Mesenchymal stem cell (in vitro differentiated cells and primary cell): ENCODE results near the gene CDRT15.
"Not testable (repeated sequence)": the region's sequence is repeated elsewhere in the genome, so short reads cannot be mapped to it uniquely, and the experiment has no call there.

Experiments used
- DNase-seq: peaks from one replicate; pipeline ENCODE4 v3.0.0-alpha.2; 2013
- H2AFZ ChIP-seq: one replicate; pipeline ENCODE4 v1.6.1; 2013; ENCODE audit warnings: low read depth, mild to moderate bottlenecking, control low read depth, inconsistent platforms, low read length, moderate library complexity
- H2AK5ac ChIP-seq: 2 replicates; pipeline ENCODE4 v1.6.1; 2013; ENCODE audit warnings: low read length, moderate library complexity, mild to moderate bottlenecking, inconsistent platforms; ENCODE audit not compliant: severe bottlenecking
- H2BK120ac ChIP-seq: one replicate; pipeline ENCODE4 v1.6.1; 2013; ENCODE audit warnings: low read depth, mild to moderate bottlenecking, inconsistent platforms, low read length, moderate library complexity
- H2BK12ac ChIP-seq, 2 experiments: one replicate each; pipeline ENCODE4 v1.6.1; 2013; ENCODE audit warnings: inconsistent platforms in 2 of 2, low read length in 2 of 2, mild to moderate bottlenecking in 2 of 2, moderate library complexity in 2 of 2, control low read depth in 1 of 2
- H2BK15ac ChIP-seq: one replicate; pipeline ENCODE4 v1.6.1; 2013; ENCODE audit warnings: mild to moderate bottlenecking, low read depth, inconsistent platforms; ENCODE audit not compliant: poor library complexity, severe bottlenecking
- H2BK5ac ChIP-seq: 2 replicates; pipeline ENCODE4 v1.6.1; 2013; ENCODE audit warnings: low read depth, mild to moderate bottlenecking, low read length, control low read depth, inconsistent platforms; ENCODE audit not compliant: poor library complexity, severe bottlenecking
- H3K14ac ChIP-seq, 2 experiments: one replicate each; pipeline ENCODE4 v1.6.1; 2013; ENCODE audit warnings: inconsistent platforms in 2 of 2, low read length in 2 of 2, control low read depth in 1 of 2, mild to moderate bottlenecking in 1 of 2, moderate library complexity in 1 of 2
- H3K18ac ChIP-seq, 2 experiments: one replicate each; pipeline ENCODE4 v1.6.1; 2013; ENCODE audit warnings: inconsistent platforms in 2 of 2, low read length in 2 of 2, control low read depth in 1 of 2, low read depth in 1 of 2, mild to moderate bottlenecking in 1 of 2
- H3K23ac ChIP-seq, 2 experiments: one replicate each; pipeline ENCODE4 v1.6.1; 2013; ENCODE audit warnings: inconsistent platforms in 2 of 2, low read length in 2 of 2, mild to moderate bottlenecking in 2 of 2, moderate library complexity in 2 of 2, control low read depth in 1 of 2
- H3K27ac ChIP-seq: 2 replicates; pipeline ENCODE4 v1.5.1; 2013; ENCODE audit warnings: mild to moderate bottlenecking, moderate library complexity, low read length, control low read depth, inconsistent platforms; ENCODE audit not compliant: poor library complexity, severe bottlenecking
- H3K27me3 ChIP-seq, 2 experiments: 2 replicates each; pipeline versions ENCODE4 v1.6.1 to v1.7.0; 2013; ENCODE audit warnings: low read length in 2 of 2, mild to moderate bottlenecking in 2 of 2, moderate library complexity in 2 of 2, control low read depth in 1 of 2, inconsistent platforms in 1 of 2; ENCODE audit not compliant: control insufficient read depth in 1 of 2, insufficient read depth in 1 of 2
- H3K36me3 ChIP-seq, 2 experiments: 2 replicates each; pipeline versions ENCODE4 v1.6.1 to v1.7.0; 2013; ENCODE audit warnings: low read length in 2 of 2, control low read depth in 1 of 2, inconsistent platforms in 1 of 2, low read depth in 1 of 2, mild to moderate bottlenecking in 1 of 2; ENCODE audit not compliant: insufficient read depth in 2 of 2, control insufficient read depth in 1 of 2
- H3K4ac ChIP-seq, 2 experiments: one replicate each; pipeline ENCODE4 v1.6.1; 2013; ENCODE audit warnings: inconsistent platforms in 2 of 2, low read length in 2 of 2, mild to moderate bottlenecking in 2 of 2, moderate library complexity in 2 of 2, control low read depth in 1 of 2, low read depth in 1 of 2
- H3K4me1 ChIP-seq: 2 replicates; pipeline ENCODE4 v1.6.1; 2013; ENCODE audit warnings: low read depth, low read length, control low read depth; ENCODE audit not compliant: control insufficient read depth, insufficient read depth
- H3K4me2 ChIP-seq: 2 replicates; pipeline ENCODE4 v1.6.1; 2013; ENCODE audit warnings: low read length, mild to moderate bottlenecking, inconsistent platforms; ENCODE audit not compliant: poor library complexity, severe bottlenecking
- H3K4me3 ChIP-seq, 2 experiments: 2 replicates each; pipeline versions ENCODE4 v1.5.1 to v1.7.0; 2013; ENCODE audit warnings: low read length in 2 of 2, mild to moderate bottlenecking in 2 of 2, control low read depth in 1 of 2, low read depth in 1 of 2; ENCODE audit not compliant: insufficient read depth in 1 of 2
- H3K79me1 ChIP-seq: replicated peaks from 2 replicates; pipeline ENCODE4 v1.6.1; 2013; ENCODE audit warnings: mild to moderate bottlenecking, control low read depth, low read length, inconsistent platforms; ENCODE audit not compliant: poor library complexity, severe bottlenecking
- H3K9ac ChIP-seq: 2 replicates; pipeline ENCODE4 v1.7.0; 2013; ENCODE audit warnings: mild to moderate bottlenecking, low read length, moderate library complexity
- H3K9me3 ChIP-seq: 2 replicates; pipeline ENCODE4 v1.7.0; 2013; ENCODE audit warnings: mild to moderate bottlenecking, low read length; ENCODE audit not compliant: control insufficient read depth
- H4K8ac ChIP-seq: one replicate; pipeline ENCODE4 v1.6.1; 2013; ENCODE audit warnings: inconsistent platforms, mild to moderate bottlenecking, low read length, moderate library complexity
- H4K91ac ChIP-seq: one replicate; pipeline ENCODE4 v1.6.1; 2013; ENCODE audit warnings: mild to moderate bottlenecking, low read length, inconsistent platforms
- WGBS: methylation state at CpG from one replicate; pipeline ENCODE4 v1.1.7; 2013; ENCODE audit warnings: mixed read lengths; 5-methylcytosine and 5-hydroxymethylcytosine counted together

Gene CDRT15

DNA sequence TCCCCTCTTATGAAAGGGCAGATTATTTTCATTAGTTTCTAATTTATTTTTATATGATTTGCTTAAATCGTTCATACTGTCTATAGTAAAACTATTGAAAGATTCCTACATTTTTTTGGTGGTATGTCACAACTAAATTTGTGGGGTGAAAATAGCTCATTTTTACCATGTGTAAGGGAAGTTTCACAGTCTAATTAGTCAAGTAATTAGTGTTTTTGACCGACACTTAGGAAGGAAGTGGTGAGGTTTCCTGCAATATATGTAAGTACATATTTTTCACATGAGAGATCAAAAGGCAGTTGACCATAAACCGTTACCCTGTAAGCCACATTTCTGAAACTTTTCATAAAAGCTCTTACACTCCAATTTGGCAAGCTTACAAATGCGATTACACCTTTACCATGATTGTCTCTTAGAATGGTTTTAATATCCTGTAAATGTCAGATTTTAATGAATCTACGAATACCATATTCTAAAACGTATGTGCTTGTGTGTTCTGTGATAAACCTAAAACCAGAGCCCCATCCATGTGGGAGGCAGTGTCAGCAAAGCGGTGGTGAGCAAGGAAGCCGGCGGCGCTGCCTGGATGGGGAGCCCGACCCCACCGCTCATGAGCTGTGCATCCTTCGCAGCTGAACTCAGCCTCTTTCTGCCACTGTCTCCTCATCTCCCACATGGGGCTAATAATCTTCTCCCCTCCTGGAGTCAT is 43.9 kb downstream of the CDRT15 start:
- not testable (repeated sequence) for H4K91ac ChIP-seq, H2AK5ac ChIP-seq, H3K18ac ChIP-seq, H3K4me2 ChIP-seq, H3K23ac ChIP-seq, H3K9me3 ChIP-seq, H3K4ac ChIP-seq, H2BK120ac ChIP-seq, H2BK5ac ChIP-seq, H3K36me3 ChIP-seq, H2BK12ac ChIP-seq, H4K8ac ChIP-seq, H3K4me3 ChIP-seq, H3K9ac ChIP-seq, H3K79me1 ChIP-seq, H2BK15ac ChIP-seq, H3K27ac ChIP-seq, H3K14ac ChIP-seq, H3K4me1 ChIP-seq, DNase-seq, H3K27me3 ChIP-seq, H2AFZ ChIP-seq
- WGBS = 91% methylated on average over 7 of the region's 13 CpGs

DNA sequence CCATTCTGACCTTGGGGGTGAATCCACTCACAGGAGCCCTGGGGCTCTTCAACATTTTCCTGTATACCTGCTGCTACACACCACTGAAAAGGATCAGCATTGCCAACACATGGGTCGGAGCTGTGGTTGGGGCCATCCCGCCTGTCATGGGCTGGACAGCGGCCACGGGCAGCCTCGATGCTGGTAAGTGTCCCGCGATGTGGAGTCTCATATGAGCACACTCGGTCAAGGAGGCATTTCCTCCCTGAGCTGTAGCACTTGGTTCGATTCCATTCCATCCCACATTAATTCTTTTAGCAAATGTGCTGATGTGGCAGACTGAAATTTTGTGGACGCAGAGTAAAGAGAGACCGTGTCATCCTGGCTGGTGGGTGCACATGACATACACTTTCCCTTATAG is 44.6 kb downstream of the CDRT15 start:
- WGBS = 93% methylated on average over 2 of the region's 11 CpGs

DNA sequence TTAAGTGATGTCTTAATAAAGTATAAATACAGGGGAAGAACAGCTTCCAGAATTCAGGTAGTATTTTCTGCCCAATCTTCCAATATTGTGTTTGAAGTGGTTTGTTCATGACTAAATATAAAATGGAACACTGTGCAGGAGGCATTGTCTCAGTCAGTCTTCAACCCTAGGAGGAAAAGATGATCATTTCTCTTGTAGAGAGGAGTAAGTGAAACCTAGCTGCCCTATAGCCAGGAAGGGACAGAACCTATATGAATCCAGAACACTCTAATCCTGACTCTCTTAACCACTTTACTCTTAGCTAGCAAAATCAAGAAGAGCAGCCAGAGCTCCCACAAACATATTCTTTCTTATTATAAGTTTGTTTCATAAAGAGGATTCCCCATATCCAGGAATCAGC is 45.2 kb downstream of the CDRT15 start:
- H3K4me1 ChIP-seq, H3K18ac ChIP-seq, H3K79me1 ChIP-seq, H4K91ac ChIP-seq, H3K27ac ChIP-seq, H3K4ac ChIP-seq, H3K27me3 ChIP-seq, H3K14ac ChIP-seq, H2BK5ac ChIP-seq, H2BK120ac ChIP-seq, H2AFZ ChIP-seq, H3K9me3 ChIP-seq, H3K36me3 ChIP-seq, H3K23ac ChIP-seq, H2AK5ac ChIP-seq, H3K4me2 ChIP-seq, H2BK12ac ChIP-seq, H3K4me3 ChIP-seq, H4K8ac ChIP-seq, DNase-seq, H2BK15ac ChIP-seq, H3K9ac ChIP-seq: not testable (repeated sequence)

More for the DNA sequence above, 44.6 kb downstream of the CDRT15 start:
- H3K4me1 ChIP-seq, H2AK5ac ChIP-seq, H3K18ac ChIP-seq, H4K91ac ChIP-seq, H3K27me3 ChIP-seq, H3K4ac ChIP-seq, DNase-seq, H3K9ac ChIP-seq, H3K27ac ChIP-seq, H2BK15ac ChIP-seq, H3K23ac ChIP-seq, H2BK5ac ChIP-seq, H3K4me3 ChIP-seq, H3K79me1 ChIP-seq, H2AFZ ChIP-seq, H3K14ac ChIP-seq, H3K4me2 ChIP-seq, H4K8ac ChIP-seq, H2BK120ac ChIP-seq, H3K36me3 ChIP-seq, H2BK12ac ChIP-seq, H3K9me3 ChIP-seq: not testable (repeated sequence)

DNA sequence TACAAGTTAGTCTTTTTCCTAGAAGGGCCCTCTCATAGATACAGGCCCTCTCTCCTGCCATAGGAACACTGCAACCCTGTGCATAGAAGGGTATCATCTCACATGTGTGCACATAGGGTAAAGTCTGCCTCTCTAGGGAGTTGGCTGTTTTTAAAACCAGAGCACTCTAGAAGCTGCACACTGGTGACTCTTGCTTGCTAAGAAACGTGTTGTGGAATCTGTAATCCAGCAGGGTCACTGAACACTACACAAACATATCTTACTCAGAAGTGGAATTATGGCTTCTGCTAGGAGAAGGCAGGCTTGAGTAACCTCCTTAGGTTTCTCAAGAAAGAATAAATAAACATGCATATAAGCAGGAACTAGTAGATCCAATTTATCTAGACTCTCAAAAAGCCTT is 45.9 kb downstream of the CDRT15 start:
- no CpG with 5 or more reads among the region's 1 CpG for WGBS
- DNase-seq = peak; percentile 30
- H3K9me3 ChIP-seq, H3K4me2 ChIP-seq, H2AK5ac ChIP-seq, H3K9ac ChIP-seq, H2BK15ac ChIP-seq, H3K27ac ChIP-seq, H4K91ac ChIP-seq, H3K18ac ChIP-seq, H4K8ac ChIP-seq, H2BK12ac ChIP-seq, H3K23ac ChIP-seq, H3K4ac ChIP-seq, H2AFZ ChIP-seq, H2BK120ac ChIP-seq, H3K14ac ChIP-seq, H3K36me3 ChIP-seq, H3K4me1 ChIP-seq, H3K27me3 ChIP-seq, H2BK5ac ChIP-seq, H3K79me1 ChIP-seq, H3K4me3 ChIP-seq: not testable (repeated sequence)
